WTC11 (cell line): Measurements from ENCODE around the gene KLRF2.

ENCODE experiments used
- E2F1 ChIP-seq: sonication (generic); formaldehyde crosslinking; IDR thresholded peaks from 2 replicates; pipeline ENCODE4 v1.8.0; 2022; ENCODE audit warnings: mild to moderate bottlenecking, missing genetic modification reagents
- GTF2I ChIP-seq: fragments of 250-450 bp; sonication (Bioruptor Pico); conservative IDR thresholded peaks from 2 replicates; pipeline ENCODE4 v1.4.0; 2021; ENCODE audit warnings: mild to moderate bottlenecking
- TEAD4 ChIP-seq: sonication (generic); formaldehyde crosslinking; IDR thresholded peaks from 2 replicates; pipeline ENCODE4 v1.8.0; 2022; ENCODE audit warnings: mild to moderate bottlenecking, missing genetic modification reagents
- ZBTB21 ChIP-seq: sonication (generic); formaldehyde crosslinking; IDR thresholded peaks from 2 replicates; pipeline ENCODE4 v1.8.1; 2023; ENCODE audit warnings: mild to moderate bottlenecking, missing genetic modification reagents, borderline replicate concordance
- ZNF138 ChIP-seq: sonication (generic); formaldehyde crosslinking; conservative IDR thresholded peaks from 2 replicates; pipeline ENCODE4 v1.8.1; 2022; ENCODE audit warnings: mild to moderate bottlenecking, moderate library complexity, missing genetic modification reagents
- TF ChIP-seq, protein P1 (sequence below): fragments of 200-600 bp; IDR thresholded peaks from 2 replicates; pipeline ENCODE4 v1.8.0; 2022; ENCODE audit warnings: antibody characterized with exemption

DNA sequence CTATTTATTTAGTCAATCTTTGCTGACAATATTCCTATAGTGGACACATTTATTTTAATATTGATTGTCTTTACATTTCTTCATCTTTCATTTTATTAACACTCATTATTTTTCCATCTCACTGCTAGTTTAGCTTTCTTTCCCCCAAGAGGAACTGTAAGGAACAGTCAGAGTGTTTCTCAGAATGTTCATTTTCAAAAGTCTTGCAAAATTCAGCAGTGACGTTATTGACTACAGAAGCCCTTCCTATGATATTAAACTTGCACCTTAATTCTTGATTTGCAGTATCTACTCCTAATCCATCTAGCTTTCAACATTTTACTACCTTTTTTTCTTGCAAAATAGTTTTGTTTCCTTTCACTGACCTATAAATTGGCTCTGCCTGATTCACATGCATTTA is 25.1 kb upstream of the KLRF2 start:
- TF ChIP-seq GTF2I (no peak), E2F1 (CRISPR knock-in tag) (no peak), ZNF138 (CRISPR knock-in tag) (no peak), ZBTB21 (no peak), TEAD4 (CRISPR knock-in tag) (no peak)
- TF ChIP-seq, protein P1, sequence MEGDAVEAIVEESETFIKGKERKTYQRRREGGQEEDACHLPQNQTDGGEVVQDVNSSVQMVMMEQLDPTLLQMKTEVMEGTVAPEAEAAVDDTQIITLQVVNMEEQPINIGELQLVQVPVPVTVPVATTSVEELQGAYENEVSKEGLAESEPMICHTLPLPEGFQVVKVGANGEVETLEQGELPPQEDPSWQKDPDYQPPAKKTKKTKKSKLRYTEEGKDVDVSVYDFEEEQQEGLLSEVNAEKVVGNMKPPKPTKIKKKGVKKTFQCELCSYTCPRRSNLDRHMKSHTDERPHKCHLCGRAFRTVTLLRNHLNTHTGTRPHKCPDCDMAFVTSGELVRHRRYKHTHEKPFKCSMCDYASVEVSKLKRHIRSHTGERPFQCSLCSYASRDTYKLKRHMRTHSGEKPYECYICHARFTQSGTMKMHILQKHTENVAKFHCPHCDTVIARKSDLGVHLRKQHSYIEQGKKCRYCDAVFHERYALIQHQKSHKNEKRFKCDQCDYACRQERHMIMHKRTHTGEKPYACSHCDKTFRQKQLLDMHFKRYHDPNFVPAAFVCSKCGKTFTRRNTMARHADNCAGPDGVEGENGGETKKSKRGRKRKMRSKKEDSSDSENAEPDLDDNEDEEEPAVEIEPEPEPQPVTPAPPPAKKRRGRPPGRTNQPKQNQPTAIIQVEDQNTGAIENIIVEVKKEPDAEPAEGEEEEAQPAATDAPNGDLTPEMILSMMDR: no peak
